OCI-LY1 (cell line): ENCODE results near the gene TIGD1.

Experiments used
- CTCF ChIP-seq: fragments of 200-600 bp; sonication (generic), shearing (Covaris generic); IDR thresholded peaks from 2 replicates; pipeline ENCODE4 v1.5.1; 2017; ENCODE audit warnings: mild to moderate bottlenecking, antibody characterized with exemption, low read length, moderate library complexity, mixed read lengths
- EZH2 ChIP-seq: fragments of 200-600 bp; sonication (generic), shearing (Covaris generic); IDR thresholded peaks from 2 replicates; pipeline ENCODE4 v1.8.0; 2017; ENCODE audit warnings: borderline replicate concordance, mixed run types, mild to moderate bottlenecking, antibody characterized with exemption, low read length, moderate library complexity, mixed read lengths

- TF ChIP-seq CTCF (no peak), EZH2 (no peak)
Measured at GRCh38 chr2:232534940-232535651, 15.3 kb downstream of the TIGD1 start.
